ENCODE measurements around the gene SNX8. TPM values are rescaled to one million over a fixed set of nuclear protein-coding genes. Genes with fewer than 3 reads are reported as not detected.
"Not testable (repeated sequence)": the region's sequence is repeated elsewhere in the genome, so short reads cannot be mapped to it uniquely, and the experiment has no call there.

Gene SNX8
- total RNA-seq, 1 donor from 2014 or later, result 8.3 TPM

- Histone ChIP-seq H3K27me3 (no peaks in the 10 kb centered on the region), H3K4me1 (peaks cover 20% of the 10 kb centered on the region), H3K4me3 (no peak overlapping the region), H3K36me3 (no peaks in the 10 kb centered on the region), H3K27ac (no peak overlapping the region), H3K9me3 (no peaks in the 10 kb centered on the region)
- no peak for TF ChIP-seq CTCF (IDR thresholded peaks at IDR 0.05)
- TF ChIP-seq POLR2A (IDR thresholded peaks at IDR 0.05), result no peak
- no peak for TF ChIP-seq POLR2AphosphoS5 (IDR thresholded peaks at IDR 0.05; ENCODE audit: insufficient read depth in 1 of 2, low read depth in 1 of 2)
- DNase-seq (ENCODE audit: extremely low spot score in 2 of 2), result no peak
- intact Hi-C loops (cut with DNase I), result no loop called here
These were observed 2.3 kb upstream of the SNX8 start for GRCh38 chr7:2316578-2316977.

GRCh38 chr7:2315787-2316186, 1.5 kb upstream of the SNX8 start:
- no peak for DNase-seq (ENCODE audit: extremely low spot score in 2 of 2)
- Histone ChIP-seq H3K27me3 (no peaks in the 10 kb centered on the region), H3K27ac (no peak overlapping the region), H3K36me3 (no peaks in the 10 kb centered on the region), H3K4me3 (no peak overlapping the region), H3K9me3 (no peaks in the 10 kb centered on the region), H3K4me1 (peaks cover 20% of the 10 kb centered on the region)
- TF ChIP-seq POLR2AphosphoS5 (IDR thresholded peaks at IDR 0.05; ENCODE audit: insufficient read depth in 1 of 2, low read depth in 1 of 2), result no peak
- no peak for TF ChIP-seq POLR2A (IDR thresholded peaks at IDR 0.05)
- TF ChIP-seq CTCF (IDR thresholded peaks at IDR 0.05), result no peak
- intact Hi-C loops (cut with DNase I), result no loop called here

GRCh38 chr7:2314956-2315530, 802 bp upstream of the SNX8 start:
- H3K27me3 ChIP-seq; H3K36me3 ChIP-seq; H3K9me3 ChIP-seq; intact Hi-C loops (cut with DNase I); H3K27ac ChIP-seq; DNase-seq (ENCODE audit: extremely low spot score in 2 of 2): not testable (repeated sequence)
- H3K4me1 ChIP-seq, result peaks cover 20% of the 10 kb centered on the region
- H3K4me3 ChIP-seq, result peak overlapping the region; percentile 91 to 94

GRCh38 chr7:2313450-2314208, 612 bp downstream of the SNX8 start:
- peaks cover 20% of the 10 kb centered on the region for H3K4me1 ChIP-seq
- no peaks in the 10 kb centered on the region for H3K27me3 ChIP-seq
- no peak for DNase-seq (ENCODE audit: extremely low spot score in 2 of 2)
- H3K9me3 ChIP-seq, result no peaks in the 10 kb centered on the region
- intact Hi-C loops (cut with DNase I), result no loop called here
- peak overlapping the region; percentile 91 to 94 for H3K4me3 ChIP-seq
- TF ChIP-seq POLR2A (IDR thresholded peaks at IDR 0.05), result no peak
- no peak for TF ChIP-seq CTCF (IDR thresholded peaks at IDR 0.05)
- TF ChIP-seq POLR2AphosphoS5 (IDR thresholded peaks at IDR 0.05; ENCODE audit: insufficient read depth in 1 of 2, low read depth in 1 of 2), result no peak
- peak overlapping the region; percentile 81 for H3K27ac ChIP-seq
- H3K36me3 ChIP-seq, result no peaks in the 10 kb centered on the region

DNA sequence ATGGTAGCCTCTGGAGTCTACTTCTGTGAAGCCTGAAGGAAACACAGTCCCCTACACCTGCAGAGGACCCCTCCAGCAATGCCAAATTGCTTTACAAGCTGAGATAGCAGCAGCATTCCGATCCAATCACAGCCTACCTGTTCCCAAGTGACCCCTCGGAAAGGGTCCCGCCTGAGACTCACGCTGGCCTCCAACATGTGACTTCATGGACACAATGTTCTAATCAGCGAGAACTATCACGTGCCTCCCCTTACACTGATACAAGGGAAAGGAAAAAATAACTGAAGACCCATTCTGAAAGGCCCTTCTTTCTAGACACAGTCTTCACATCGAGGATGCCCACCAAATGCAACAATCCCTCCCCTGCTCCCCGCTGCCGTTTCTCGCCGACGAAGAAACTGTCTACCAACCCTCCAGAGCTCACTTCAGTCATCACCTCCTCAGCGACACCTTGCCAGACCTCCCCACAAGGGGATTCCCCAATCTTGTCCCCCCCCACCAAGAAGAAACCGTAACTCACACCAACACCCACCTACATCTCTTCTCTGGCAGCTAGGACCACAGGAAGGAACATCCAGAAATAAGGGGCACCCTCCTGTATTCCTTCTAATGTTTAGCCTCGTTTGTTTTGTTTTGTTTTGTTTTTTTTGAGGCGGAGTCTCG, 1.8 kb downstream of the SNX8 start:
- intact Hi-C loops (cut with DNase I), result no loop called here
- Histone ChIP-seq H3K27ac (no peak overlapping the region), H3K4me3 (no peak overlapping the region), H3K9me3 (no peaks in the 10 kb centered on the region), H3K36me3 (no peaks in the 10 kb centered on the region), H3K27me3 (no peaks in the 10 kb centered on the region), H3K4me1 (peaks cover 20% of the 10 kb centered on the region)
- no peak for DNase-seq (ENCODE audit: extremely low spot score in 2 of 2)
- no peak for TF ChIP-seq POLR2AphosphoS5 (IDR thresholded peaks at IDR 0.05; ENCODE audit: insufficient read depth in 1 of 2, low read depth in 1 of 2)
- TF ChIP-seq POLR2A (IDR thresholded peaks at IDR 0.05), result no peak
- TF ChIP-seq CTCF (IDR thresholded peaks at IDR 0.05), result no peak

All from vagina (tissue), 2 donors.